OCI-LY7 (cell line): Measurements from ENCODE around the gene DNMT3A. TPM values are rescaled to one million over a fixed set of nuclear protein-coding genes. Genes with fewer than 3 reads are reported as not detected.

Source experiments
- BruUV-seq: library from RNA; stranded (reverse); fragments of 400-500 nt; replicated peaks from 2 replicates; lab custom pipeline; 2021; lab: Mats Ljungman, UMichigan
- CTCF ChIA-PET: fragments of 300-600 bp; sonication (Branson Sonifier 250); formaldehyde crosslinking; loops from one replicate; lab custom pipeline; 2022; ENCODE audit warnings: antibody characterized with exemption; ENCODE audit not compliant: unreplicated experiment; lab: Charles Lee
- POLR2A ChIA-PET: fragments of 300-600 bp; sonication (Branson Sonifier 250); formaldehyde crosslinking; loops from one replicate; lab custom pipeline; 2022; ENCODE audit warnings: antibody characterized with exemption; lab: Charles Lee
- DNase-seq: peaks from one replicate; pipeline ENCODE4 v3.0.0-alpha.2; 2015; ENCODE audit warnings: low spot score
- H2AFZ ChIP-seq: fragments of 200-600 bp; sonication (generic), shearing (Covaris generic); 2 replicates; pipeline ENCODE4 v1.6.1; 2014; ENCODE audit warnings: mild to moderate bottlenecking, antibody characterized with exemption, low read length, moderate library complexity
- H3K27ac ChIP-seq: fragments of 200-600 bp; sonication (generic); 2 replicates; pipeline ENCODE4 v1.5.1; 2014; ENCODE audit warnings: mixed run types, low read depth, mild to moderate bottlenecking, moderate library complexity, low read length, inconsistent platforms; ENCODE audit not compliant: poor library complexity, severe bottlenecking
- H3K36me3 ChIP-seq: fragments of 200-600 bp; sonication (generic); 2 replicates; pipeline ENCODE4 v1.6.1; 2014; ENCODE audit warnings: mild to moderate bottlenecking, antibody characterized with exemption, low read length, moderate library complexity, mixed read lengths; ENCODE audit not compliant: insufficient read depth
- H3K4me1 ChIP-seq: fragments of 200-600 bp; sonication (generic); 2 replicates; pipeline ENCODE4 v1.5.1; 2014; ENCODE audit warnings: mild to moderate bottlenecking, low read length; ENCODE audit not compliant: insufficient read depth, poor library complexity, severe bottlenecking
- H3K4me2 ChIP-seq: fragments of 200-600 bp; sonication (generic); 2 replicates; pipeline ENCODE4 v1.6.1; 2014; ENCODE audit warnings: mild to moderate bottlenecking, low read length
- H3K4me3 ChIP-seq: fragments of 200-600 bp; sonication (generic); 2 replicates; pipeline ENCODE4 v1.5.1; 2014; ENCODE audit warnings: mild to moderate bottlenecking, low read depth, low read length; ENCODE audit not compliant: poor library complexity, severe bottlenecking
- H3K79me2 ChIP-seq: fragments of 200-600 bp; sonication (generic); 2 replicates; pipeline ENCODE4 v1.6.1; 2016; ENCODE audit warnings: low read depth, mild to moderate bottlenecking, low read length, moderate library complexity, mixed read lengths; ENCODE audit not compliant: insufficient read depth
- H3K9me2 ChIP-seq: fragments of 200-600 bp; sonication (generic); 2 replicates; pipeline ENCODE4 v1.6.1; 2016; ENCODE audit warnings: mild to moderate bottlenecking, low read length, mixed read lengths; ENCODE audit not compliant: insufficient read depth
- H3K9me3 ChIP-seq: fragments of 200-600 bp; sonication (generic); 2 replicates; pipeline ENCODE4 v1.6.1; 2014; ENCODE audit warnings: mild to moderate bottlenecking, mixed run types, low read length, mixed read lengths
- H4K20me1 ChIP-seq: fragments of 200-600 bp; sonication (generic); 2 replicates; pipeline ENCODE4 v1.6.1; 2014; ENCODE audit warnings: mild to moderate bottlenecking, antibody characterized with exemption, low read length, moderate library complexity, mixed read lengths; ENCODE audit not compliant: insufficient read depth
- CTCF ChIP-seq: fragments of 200-600 bp; sonication (generic); conservative IDR thresholded peaks from 2 replicates; pipeline ENCODE4 v1.5.1; 2014; ENCODE audit warnings: mild to moderate bottlenecking, antibody characterized with exemption, low read length, moderate library complexity, mixed read lengths
- EZH2phosphoT487 ChIP-seq: fragments of 200-600 bp; sonication (generic); IDR thresholded peaks from 2 replicates; pipeline ENCODE4 v1.6.1; 2018; ENCODE audit warnings: low read depth, borderline replicate concordance, mild to moderate bottlenecking, mixed run types, antibody characterized with exemption, low read length, moderate library complexity, mixed read lengths
- intact Hi-C: fragments of 100-400 bp; cut with micrococcal nuclease; formaldehyde crosslinking; loops from one replicate; pipeline ENCODE4 v1.10.0; 2022; ENCODE audit not compliant: unreplicated experiment
- total RNA-seq, 2 experiments: library from RNA; depleted of rRNA in 1 of 2; stranded (reverse); fragments of >200 nt in 1 of 2; shearing (Covaris generic) in 1 of 2; gene quantifications; 2 replicates each; pipeline ENCODE4 v1.2.3, GENCODE V29; 2014 to 2022

DNMT3A gene
- total RNA-seq, 2 experiments from 2014 or later, result 2.8 to 7.3 TPM

- Histone ChIP-seq H3K27ac (no peak overlapping the region), H3K36me3 (no peaks in the 10 kb centered on the region), H3K4me3 (no peak overlapping the region), H3K9me2 (no peaks in the 10 kb centered on the region), H3K9me3 (no peaks in the 10 kb centered on the region), H3K4me2 (no peak overlapping the region), H2AFZ (no peak overlapping the region; the same call in 1 of the 2 replicates), H3K4me1 (peaks cover 11% of the 10 kb centered on the region), H3K79me2 (no peaks in the 10 kb centered on the region), H4K20me1 (no peaks in the 10 kb centered on the region)
- intact Hi-C loops, result no loop called here
- TF ChIP-seq EZH2phosphoT487 (no peak), CTCF (no peak)
- ChIA-PET CTCF (no interaction called here), POLR2A (interaction anchor here (0.6 to 1.0 kb wide), 2 partner anchors 15 to 72 kb away, joined by 4 to 10 read pairs; no protein-coding TSS in a partner anchor)
- peak; percentile 17 for DNase-seq
- no TSS peak for BruUV-seq
Observed at GRCh38 chr2:25347205-25347815, 5.6 kb upstream of the DNMT3A start.

- ChIA-PET CTCF (interaction anchor here (1.2 kb wide), 1 partner anchor 19 kb away, joined by 4 read pairs; no protein-coding TSS in a partner anchor), POLR2A (interaction anchor here (0.5 kb wide), 1 partner anchor 171 kb away, joined by 7 read pairs; no protein-coding TSS in a partner anchor)
- DNase-seq, result no peak
- Histone ChIP-seq H3K4me3 (no peak overlapping the region), H3K36me3 (no peaks in the 10 kb centered on the region), H3K9me2 (no peaks in the 10 kb centered on the region), H3K4me2 (no peak overlapping the region), H3K79me2 (no peaks in the 10 kb centered on the region), H2AFZ (no peak overlapping the region), H3K4me1 (peaks cover 11% of the 10 kb centered on the region), H3K27ac (no peak overlapping the region), H4K20me1 (no peaks in the 10 kb centered on the region), H3K9me3 (no peaks in the 10 kb centered on the region)
- no peak for TF ChIP-seq CTCF
- TF ChIP-seq EZH2phosphoT487, result no peak
- intact Hi-C loops, result loop anchor here (2.0 kb wide), 2 partner anchors 75 to 223 kb away; no protein-coding TSS in a partner anchor
- no TSS peak for BruUV-seq
Observed at GRCh38 chr2:25343187-25343825, 1.6 kb upstream of the DNMT3A start.
